ENCODE data around the gene PCDHGA11.
"Not testable (repeated sequence)": the region's sequence is repeated elsewhere in the genome, so short reads cannot be mapped to it uniquely, and the experiment has no call there.

The PCDHGA11 gene

GRCh38 chr5:141420855-141421488, at the start of gene PCDHGA11:
Gene PCDHGA11, plus strand, starts transcription at chr5:141421051. Its CDS starts 177 bp downstream, at chr5:141421228.
- DNase-seq = peak in 1 of 2 experiments; percentile 18

- DNase-seq = no peak
Measured at GRCh38 chr5:141371572-141372475, 49.0 kb upstream of the PCDHGA11 start.

GRCh38 chr5:141373673-141374317, 47.1 kb upstream of the PCDHGA11 start, which contains the start of gene PCDHGA6:
Gene PCDHGA6, plus strand, starts transcription at chr5:141373891. Its CDS starts 193 bp downstream, at chr5:141374084.
- no peak for DNase-seq

GRCh38 chr5:141374627-141375026, 46.2 kb upstream of the PCDHGA11 start:
- DNase-seq = no peak

GRCh38 chr5:141375444-141376155, 45.3 kb upstream of the PCDHGA11 start:
- DNase-seq = not testable (repeated sequence)

GRCh38 chr5:141382469-141383294, 38.2 kb upstream of the PCDHGA11 start, which contains the start of gene PCDHGA7:
Gene PCDHGA7, plus strand, starts transcription at chr5:141382742. Its CDS starts 158 bp downstream, at chr5:141382900.
- DNase-seq = no peak

- DNase-seq = no peak
Measured at GRCh38 chr5:141383345-141383744, 37.5 kb upstream of the PCDHGA11 start.

- no peak for DNase-seq
Measured at GRCh38 chr5:141384471-141385267, 36.2 kb upstream of the PCDHGA11 start.

GRCh38 chr5:141387557-141388311, 33.1 kb upstream of the PCDHGA11 start, which contains the start of gene PCDHGB4:
Gene PCDHGB4, plus strand, starts transcription at chr5:141387698. Its CDS starts 187 bp downstream, at chr5:141387885.
- not testable (repeated sequence) for DNase-seq

- no peak for DNase-seq
Measured at GRCh38 chr5:141388661-141389060, 32.2 kb upstream of the PCDHGA11 start.

GRCh38 chr5:141389153-141390042, 31.5 kb upstream of the PCDHGA11 start:
- no peak for DNase-seq

GRCh38 chr5:141392429-141393198, 28.2 kb upstream of the PCDHGA11 start, which contains the start of gene PCDHGA8:
Gene PCDHGA8, plus strand, starts transcription at chr5:141392633. Its CDS starts 181 bp downstream, at chr5:141392814.
- DNase-seq = no peak

GRCh38 chr5:141393267-141393666, 27.6 kb upstream of the PCDHGA11 start:
- no peak for DNase-seq

- not testable (repeated sequence) for DNase-seq
Measured at GRCh38 chr5:141394401-141395187, 26.3 kb upstream of the PCDHGA11 start.

GRCh38 chr5:141397756-141398551, 22.9 kb upstream of the PCDHGA11 start, which contains the start of gene PCDHGB5:
Gene PCDHGB5, plus strand, starts transcription at chr5:141397947. Its CDS starts 181 bp downstream, at chr5:141398128.
- peak in 1 of 2 experiments; percentile 19 for DNase-seq

GRCh38 chr5:141398608-141399007, 22.2 kb upstream of the PCDHGA11 start:
- no peak for DNase-seq

Measured in activated CD4-positive, alpha-beta T cell treated with anti-CD3 and anti-CD28 coated beads, Interleukin-2, amount 50 U/mL, for 4 hours (primary cell).